ENCODE data around the gene WIF1. TPM values are rescaled to one million over a fixed set of nuclear protein-coding genes. Genes with fewer than 3 reads are reported as not detected.

The WIF1 gene
- total and polyA plus RNA-seq, 8 donors = 42.5 to 311 (median 214) TPM

DNA sequence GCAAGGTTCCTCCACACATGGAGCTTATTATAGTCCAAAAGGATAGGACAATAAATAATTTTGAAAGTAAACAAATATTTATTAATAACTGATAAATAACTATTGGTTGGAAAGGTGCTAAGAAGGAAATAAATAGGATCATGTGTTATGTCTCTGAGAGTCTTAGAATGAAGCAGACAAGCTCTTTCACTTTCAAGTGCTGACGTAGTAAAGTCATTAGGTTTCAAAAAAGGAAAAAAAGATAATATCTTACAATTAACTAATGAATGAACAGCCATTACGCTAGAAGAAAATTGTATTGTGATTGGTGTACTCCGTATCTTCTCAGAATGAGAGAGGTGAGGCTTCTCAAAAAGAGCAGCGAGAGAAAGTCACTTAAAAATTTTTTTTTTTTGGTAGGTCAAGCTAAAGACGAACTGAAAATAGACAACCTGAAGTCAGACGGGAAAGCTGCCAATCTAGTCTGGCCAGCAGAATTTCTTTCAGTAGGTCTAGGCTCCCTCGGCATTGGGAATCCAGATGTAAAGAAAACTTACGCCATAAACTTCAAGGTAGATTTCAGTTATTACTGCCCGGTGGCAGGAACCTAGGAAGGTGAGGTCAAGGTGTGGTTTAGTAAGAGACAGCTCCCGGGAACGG, 47.7 kb upstream of the WIF1 start:
- TF ChIP-seq, protein P1, sequence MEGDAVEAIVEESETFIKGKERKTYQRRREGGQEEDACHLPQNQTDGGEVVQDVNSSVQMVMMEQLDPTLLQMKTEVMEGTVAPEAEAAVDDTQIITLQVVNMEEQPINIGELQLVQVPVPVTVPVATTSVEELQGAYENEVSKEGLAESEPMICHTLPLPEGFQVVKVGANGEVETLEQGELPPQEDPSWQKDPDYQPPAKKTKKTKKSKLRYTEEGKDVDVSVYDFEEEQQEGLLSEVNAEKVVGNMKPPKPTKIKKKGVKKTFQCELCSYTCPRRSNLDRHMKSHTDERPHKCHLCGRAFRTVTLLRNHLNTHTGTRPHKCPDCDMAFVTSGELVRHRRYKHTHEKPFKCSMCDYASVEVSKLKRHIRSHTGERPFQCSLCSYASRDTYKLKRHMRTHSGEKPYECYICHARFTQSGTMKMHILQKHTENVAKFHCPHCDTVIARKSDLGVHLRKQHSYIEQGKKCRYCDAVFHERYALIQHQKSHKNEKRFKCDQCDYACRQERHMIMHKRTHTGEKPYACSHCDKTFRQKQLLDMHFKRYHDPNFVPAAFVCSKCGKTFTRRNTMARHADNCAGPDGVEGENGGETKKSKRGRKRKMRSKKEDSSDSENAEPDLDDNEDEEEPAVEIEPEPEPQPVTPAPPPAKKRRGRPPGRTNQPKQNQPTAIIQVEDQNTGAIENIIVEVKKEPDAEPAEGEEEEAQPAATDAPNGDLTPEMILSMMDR (IDR thresholded peaks at IDR 0.05) = no peak
- Histone ChIP-seq H3K36me3 (no peaks in the 10 kb centered on the region), H3K4me3 (peak overlapping the region; percentile 80 to 96), H3K27me3 (no peaks in the 10 kb centered on the region), H3K4me1 (peaks cover 14 to 35% of the 10 kb centered on the region in 2 donors), H3K9me3 (no peaks in the 10 kb centered on the region), H3K27ac (peak overlapping the region; percentile 93 to 98)
- ATAC-seq = no peak
- intact Hi-C loops (cut with DNase I) = no loop called here
- DNase-seq = peak in 1 of 4 donors; percentile 25

DNA sequence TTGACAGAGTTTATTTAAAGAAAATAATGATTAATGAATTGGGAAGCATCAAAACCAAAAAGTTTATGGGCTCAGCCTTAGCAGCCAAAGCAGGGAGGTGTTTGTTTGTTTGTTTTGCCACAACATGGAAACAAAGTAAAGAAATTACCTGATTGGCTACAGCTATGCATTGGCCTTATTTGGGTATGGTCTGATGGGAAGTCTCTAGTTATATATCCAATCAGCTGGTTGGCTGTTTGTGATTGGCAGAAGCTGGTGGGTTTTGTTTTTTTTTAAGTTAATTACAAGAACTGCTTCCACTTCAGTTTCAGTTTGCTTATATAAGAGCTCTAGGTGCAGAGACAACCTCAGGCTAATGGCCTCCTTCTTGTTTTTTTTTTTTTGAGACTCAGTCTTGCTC, 43.7 kb upstream of the WIF1 start:
- no peaks in the 10 kb centered on the region for H3K27me3 ChIP-seq
- TF ChIP-seq, protein P1 (IDR thresholded peaks at IDR 0.05) = no peak
- no peak for DNase-seq
- H3K27ac ChIP-seq = no peak overlapping the region
- no peak for ATAC-seq
- H3K36me3 ChIP-seq = no peaks in the 10 kb centered on the region
- H3K9me3 ChIP-seq = no peaks in the 10 kb centered on the region
- no peak overlapping the region for H3K4me3 ChIP-seq
- peaks cover 0 to 4% of the 10 kb centered on the region in 2 donors for H3K4me1 ChIP-seq
- intact Hi-C loops (cut with DNase I) = no loop called here

DNA sequence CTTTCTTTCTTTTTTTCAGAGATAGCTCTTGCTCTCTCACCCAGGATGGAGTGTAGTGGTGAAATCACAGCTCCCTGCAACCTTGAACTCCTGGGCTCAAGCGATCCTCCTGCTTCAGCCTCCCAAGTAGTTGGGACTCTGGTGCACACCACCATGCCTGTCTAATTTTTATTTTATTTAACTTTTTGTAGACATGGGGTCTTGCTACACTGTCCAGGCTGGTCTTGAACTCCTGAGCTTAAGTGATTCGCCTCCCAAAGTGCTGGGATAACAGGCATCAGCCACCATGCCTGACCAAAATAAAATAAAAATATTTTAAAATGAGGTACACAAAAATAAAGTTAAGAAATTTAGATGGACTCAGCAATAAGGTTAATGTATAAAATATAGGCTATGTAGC, 43.1 kb upstream of the WIF1 start:
- ATAC-seq = no peak
- intact Hi-C loops (cut with DNase I) = no loop called here
- TF ChIP-seq, protein P1 (IDR thresholded peaks at IDR 0.05) = no peak
- Histone ChIP-seq H3K36me3 (no peaks in the 10 kb centered on the region), H3K9me3 (no peaks in the 10 kb centered on the region), H3K4me1 (peaks cover 0 to 4% of the 10 kb centered on the region in 2 donors), H3K27me3 (no peaks in the 10 kb centered on the region), H3K27ac (no peak overlapping the region), H3K4me3 (no peak overlapping the region)
- DNase-seq = no peak

DNA sequence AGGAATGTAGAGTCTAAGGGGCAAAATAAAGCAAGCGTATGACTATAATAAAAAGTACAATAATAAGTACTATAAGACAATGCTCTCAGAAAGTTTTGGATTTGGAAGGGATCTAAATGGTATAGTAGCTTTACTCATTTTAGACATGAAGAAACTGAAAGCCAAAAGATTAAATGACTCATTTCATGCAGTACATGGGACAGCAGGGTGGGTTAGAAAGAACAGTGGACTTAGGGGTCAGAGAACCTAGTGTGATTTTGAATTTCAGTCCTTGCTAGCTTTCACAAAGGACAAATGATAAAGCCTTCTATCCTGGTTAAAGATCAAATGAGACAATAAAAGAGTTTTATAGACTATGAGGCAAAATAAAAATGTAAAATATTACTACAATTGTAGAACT, 41.5 kb upstream of the WIF1 start:
- TF ChIP-seq, protein P1 (IDR thresholded peaks at IDR 0.05) = no peak
- no peaks in the 10 kb centered on the region for H3K9me3 ChIP-seq
- DNase-seq = no peak
- H3K27ac ChIP-seq = no peak overlapping the region
- no peak for ATAC-seq
- H3K4me1 ChIP-seq = no peaks in the 10 kb centered on the region
- no peaks in the 10 kb centered on the region for H3K27me3 ChIP-seq
- H3K4me3 ChIP-seq = no peak overlapping the region
- no peaks in the 10 kb centered on the region for H3K36me3 ChIP-seq
- intact Hi-C loops (cut with DNase I) = no loop called here

DNA sequence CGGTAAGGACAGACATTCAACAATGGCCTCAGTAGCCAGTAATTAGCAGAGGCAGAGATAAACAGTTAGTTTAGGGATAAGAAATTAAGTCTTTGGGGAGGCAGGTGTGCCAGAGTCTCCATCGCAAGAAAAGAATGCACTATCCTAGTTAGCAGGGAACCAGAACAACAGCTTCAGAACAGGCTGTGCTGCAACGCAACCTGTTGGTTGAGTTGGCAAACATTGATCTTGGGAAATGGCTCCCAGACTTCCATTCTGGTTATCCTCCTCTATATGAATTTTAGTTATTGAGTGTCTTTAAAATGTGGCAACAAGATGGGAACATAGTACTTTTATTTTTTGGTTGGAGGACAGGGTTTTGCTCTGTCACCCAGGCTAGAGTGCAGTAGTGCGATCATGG, 36.0 kb upstream of the WIF1 start:
- H3K27ac ChIP-seq = peak overlapping the region in 1 of 2 donors; percentile 77
- intact Hi-C loops (cut with DNase I) = no loop called here
- peaks cover 0 to 12% of the 10 kb centered on the region in 2 donors for H3K4me1 ChIP-seq
- ATAC-seq (no peak), DNase-seq (no peak)
- H3K36me3 ChIP-seq = no peaks in the 10 kb centered on the region
- no peak overlapping the region for H3K4me3 ChIP-seq
- H3K9me3 ChIP-seq = no peaks in the 10 kb centered on the region
- H3K27me3 ChIP-seq = no peaks in the 10 kb centered on the region
- TF ChIP-seq, protein P1 (IDR thresholded peaks at IDR 0.05) = no peak

Data from left lung (tissue), 10 donors.